H1 (cell line): ENCODE results near the gene FARS2.
A peak's percentile ranks its signal among the peaks of the same experiment; 100 is the strongest.

Experiments used
- CEBPB ChIP-seq: IDR thresholded peaks from 2 replicates; pipeline ENCODE4 v1.6.1; 2012; ENCODE audit warnings: low read depth, low read length
- EP300 ChIP-seq, 2 experiments: IDR thresholded peaks; 1 replicate in 1 of 2; 2 replicates in 1 of 2; pipeline ENCODE4 v1.6.1; 2011 to 2012; ENCODE audit warnings: low read depth in 2 of 2, low read length in 2 of 2, mild to moderate bottlenecking in 2 of 2, borderline replicate concordance in 1 of 2, inconsistent platforms in 1 of 2, moderate library complexity in 1 of 2
- GTF2F1 ChIP-seq: IDR thresholded peaks from 2 replicates; pipeline ENCODE4 v1.6.1; 2012; ENCODE audit warnings: low read depth, low read length, improper control_type of control experiment, borderline replicate concordance
- KDM4A ChIP-seq: IDR thresholded peaks from one replicate; pipeline ENCODE4 v1.7.1; 2012; ENCODE audit warnings: low read depth, mild to moderate bottlenecking, moderate library complexity, low read length, inconsistent platforms; ENCODE audit not compliant: severe bottlenecking
- PHF8 ChIP-seq: fragments of 200-600 bp; sonication (generic); conservative IDR thresholded peaks from 2 replicates; pipeline ENCODE4 v1.7.1; 2012; ENCODE audit warnings: low read depth, mild to moderate bottlenecking, inconsistent platforms, low read length, moderate library complexity
- POLR2A ChIP-seq, 2 experiments: IDR thresholded peaks; 1 replicate in 1 of 2; 2 replicates in 1 of 2; pipeline ENCODE4 v1.6.1; 2011; ENCODE audit warnings: low read depth in 2 of 2, low read length in 2 of 2, mild to moderate bottlenecking in 2 of 2; ENCODE audit errors: control extremely low read depth in 1 of 2
- POLR2AphosphoS5 ChIP-seq: IDR thresholded peaks from 2 replicates; pipeline ENCODE4 v1.6.1; 2011; ENCODE audit warnings: low read depth, low read length
- SUZ12 ChIP-seq: fragments of 200-600 bp; sonication (generic); IDR thresholded peaks from 2 replicates; pipeline ENCODE4 v1.6.1; 2012; ENCODE audit warnings: mild to moderate bottlenecking, inconsistent platforms, low read length, moderate library complexity, mixed read lengths
- USF2 ChIP-seq: IDR thresholded peaks from 2 replicates; pipeline ENCODE4 v1.6.1; 2011; ENCODE audit warnings: low read length, improper control_type of control experiment
- TF ChIP-seq, protein P1 (sequence below), 3 experiments: IDR thresholded peaks; 1 replicate in 2 of 3; 2 replicates in 1 of 3; pipeline versions ENCODE4 v1.5.1 to v1.6.1; 2011; ENCODE audit warnings: low read length in 3 of 3, mild to moderate bottlenecking in 3 of 3, inconsistent platforms in 2 of 3, low read depth in 1 of 3, moderate library complexity in 1 of 3; ENCODE audit not compliant: insufficient read depth in 1 of 3; ENCODE audit errors: control extremely low read depth in 1 of 3
- TF ChIP-seq, protein P2 (sequence below): IDR thresholded peaks from 2 replicates; pipeline ENCODE4 v1.6.1; 2012; ENCODE audit warnings: inconsistent platforms

DNA sequence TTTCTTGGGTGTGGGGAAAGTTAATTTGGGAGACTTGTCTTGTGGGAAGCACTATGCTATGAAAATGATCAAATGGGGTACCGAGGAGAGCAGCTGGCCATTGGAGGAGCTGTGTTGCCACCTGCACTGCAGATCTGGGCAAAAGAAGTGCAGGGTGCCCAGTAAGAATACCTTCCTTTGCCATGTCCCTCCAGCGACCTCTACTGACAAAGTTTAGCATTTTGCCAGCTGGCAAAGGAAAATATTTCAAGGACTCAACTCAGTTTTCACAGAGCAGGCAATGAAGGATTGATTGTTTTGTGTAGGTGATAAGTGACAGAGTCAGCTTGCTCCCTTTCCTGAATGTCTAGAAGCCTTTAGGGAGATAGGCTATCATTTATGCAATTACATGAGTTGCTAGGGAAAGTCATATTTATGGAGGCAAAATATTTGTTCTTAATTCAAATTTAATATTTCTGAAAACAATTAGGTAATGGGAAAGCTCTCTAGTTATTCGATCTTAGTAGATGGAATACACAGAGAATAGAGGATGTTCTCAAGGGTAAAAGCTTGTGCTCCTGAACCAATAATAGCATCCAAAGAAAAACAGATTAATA is 118.4 kb downstream of the FARS2 start:
- no peak for TF ChIP-seq CEBPB
- TF ChIP-seq USF2 = no peak
- TF ChIP-seq, protein P1, sequence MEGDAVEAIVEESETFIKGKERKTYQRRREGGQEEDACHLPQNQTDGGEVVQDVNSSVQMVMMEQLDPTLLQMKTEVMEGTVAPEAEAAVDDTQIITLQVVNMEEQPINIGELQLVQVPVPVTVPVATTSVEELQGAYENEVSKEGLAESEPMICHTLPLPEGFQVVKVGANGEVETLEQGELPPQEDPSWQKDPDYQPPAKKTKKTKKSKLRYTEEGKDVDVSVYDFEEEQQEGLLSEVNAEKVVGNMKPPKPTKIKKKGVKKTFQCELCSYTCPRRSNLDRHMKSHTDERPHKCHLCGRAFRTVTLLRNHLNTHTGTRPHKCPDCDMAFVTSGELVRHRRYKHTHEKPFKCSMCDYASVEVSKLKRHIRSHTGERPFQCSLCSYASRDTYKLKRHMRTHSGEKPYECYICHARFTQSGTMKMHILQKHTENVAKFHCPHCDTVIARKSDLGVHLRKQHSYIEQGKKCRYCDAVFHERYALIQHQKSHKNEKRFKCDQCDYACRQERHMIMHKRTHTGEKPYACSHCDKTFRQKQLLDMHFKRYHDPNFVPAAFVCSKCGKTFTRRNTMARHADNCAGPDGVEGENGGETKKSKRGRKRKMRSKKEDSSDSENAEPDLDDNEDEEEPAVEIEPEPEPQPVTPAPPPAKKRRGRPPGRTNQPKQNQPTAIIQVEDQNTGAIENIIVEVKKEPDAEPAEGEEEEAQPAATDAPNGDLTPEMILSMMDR (IDR thresholded peaks at IDR 0.05; ENCODE audit: control extremely low read depth in 1 of 3, insufficient read depth in 1 of 3, low read depth in 1 of 3, low read length in 3 of 3) = peak in 2 of 3 experiments; percentile 80 to 92; a peak in 3 of 4 replicates
- no peak for TF ChIP-seq SUZ12
- no peak for TF ChIP-seq POLR2AphosphoS5
- TF ChIP-seq POLR2A (IDR thresholded peaks at IDR 0.05; ENCODE audit: control extremely low read depth in 1 of 2, low read depth in 2 of 2, low read length in 2 of 2) = no peak
- no peak for TF ChIP-seq GTF2F1
- TF ChIP-seq, protein P2, sequence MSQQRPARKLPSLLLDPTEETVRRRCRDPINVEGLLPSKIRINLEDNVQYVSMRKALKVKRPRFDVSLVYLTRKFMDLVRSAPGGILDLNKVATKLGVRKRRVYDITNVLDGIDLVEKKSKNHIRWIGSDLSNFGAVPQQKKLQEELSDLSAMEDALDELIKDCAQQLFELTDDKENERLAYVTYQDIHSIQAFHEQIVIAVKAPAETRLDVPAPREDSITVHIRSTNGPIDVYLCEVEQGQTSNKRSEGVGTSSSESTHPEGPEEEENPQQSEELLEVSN = no peak
- TF ChIP-seq PHF8 = no peak
- TF ChIP-seq KDM4A = no peak
- no peak for TF ChIP-seq EP300 (IDR thresholded peaks at IDR 0.05; ENCODE audit: borderline replicate concordance in 1 of 2, low read depth in 2 of 2, low read length in 2 of 2)
